HepG2 (cell line): ENCODE data around the gene CSNK1E. TPM values are rescaled to one million over a fixed set of nuclear protein-coding genes. Genes with fewer than 3 reads are reported as not detected.

ENCODE experiments used
- BRD4 ChIP-seq: sonication (generic); formaldehyde crosslinking; IDR thresholded peaks from 2 replicates; pipeline ENCODE4 v1.4.0; 2020; ENCODE audit warnings: missing genetic modification reagents
- CREM ChIP-seq, 2 experiments: sonication (generic) in 1 of 2; formaldehyde crosslinking in 1 of 2; IDR thresholded peaks; 2 replicates each; pipeline versions ENCODE4 v1.4.0 to v1.6.1; 2016 to 2020; ENCODE audit warnings: antibody characterized with exemption in 1 of 2, mild to moderate bottlenecking in 1 of 2, missing genetic modification reagents in 1 of 2
- GABPB1 ChIP-seq: IDR thresholded peaks from 2 replicates; pipeline ENCODE4 v1.6.1; 2016; ENCODE audit warnings: mild to moderate bottlenecking, missing genetic modification reagents, moderate library complexity, missing compliant biosample characterization
- HOXA9 ChIP-seq: sonication (generic); formaldehyde crosslinking; IDR thresholded peaks from 2 replicates; pipeline ENCODE4 v1.8.1; 2022; ENCODE audit warnings: missing genetic modification reagents, mild to moderate bottlenecking, moderate library complexity, borderline replicate concordance
- KDM3A ChIP-seq: IDR thresholded peaks from 2 replicates; pipeline ENCODE4 v1.6.1; 2018; ENCODE audit warnings: low read depth, missing compliant biosample characterization
- KLF12 ChIP-seq: sonication (generic); formaldehyde crosslinking; IDR thresholded peaks from 2 replicates; pipeline ENCODE4 v1.4.0; 2020; ENCODE audit warnings: missing genetic modification reagents, borderline replicate concordance
- MAF1 ChIP-seq: sonication (generic); formaldehyde crosslinking; IDR thresholded peaks from 2 replicates; pipeline ENCODE4 v1.5.0; 2020; ENCODE audit warnings: missing genetic modification reagents, borderline replicate concordance
- NR2C2 ChIP-seq: sonication (generic); formaldehyde crosslinking; IDR thresholded peaks from 2 replicates; pipeline ENCODE4 v1.4.0; 2020; ENCODE audit warnings: missing genetic modification reagents, mild to moderate bottlenecking, moderate library complexity, borderline replicate concordance
- NR2F1 ChIP-seq, 2 experiments: fragments of 450-650 bp in 1 of 2; formaldehyde crosslinking in 1 of 2; IDR thresholded peaks; 2 replicates each; pipeline versions ENCODE4 v1.5.0 to v1.6.1; 2016 to 2020; ENCODE audit warnings: mild to moderate bottlenecking in 1 of 2, missing compliant biosample characterization in 1 of 2, missing genetic modification reagents in 1 of 2, moderate library complexity in 1 of 2
- PRMT3 ChIP-seq: sonication (generic); formaldehyde crosslinking; IDR thresholded peaks from 2 replicates; pipeline ENCODE4 v1.8.1; 2022; ENCODE audit warnings: low read depth, mild to moderate bottlenecking, moderate library complexity, missing genetic modification reagents, borderline replicate concordance
- RBM22 ChIP-seq: fragments of 200-400 bp; formaldehyde crosslinking; optimal IDR thresholded peaks from 2 replicates; pipeline ENCODE3; 2017; ENCODE audit warnings: mild to moderate bottlenecking, low read length, moderate library complexity
- RNF2 ChIP-seq: fragments of 450-650 bp; conservative IDR thresholded peaks from 2 replicates; pipeline ENCODE4 v1.6.1; 2016; ENCODE audit warnings: low read depth
- SAFB2 ChIP-seq: sonication (generic); formaldehyde crosslinking; IDR thresholded peaks from 2 replicates; pipeline ENCODE4 v1.5.1; 2020; ENCODE audit warnings: missing genetic modification reagents, low read depth, mild to moderate bottlenecking, borderline replicate concordance
- SATB2 ChIP-seq: sonication (generic); formaldehyde crosslinking; IDR thresholded peaks from 2 replicates; pipeline ENCODE4 v1.5.0; 2020; ENCODE audit warnings: missing genetic modification reagents
- SRSF9 ChIP-seq: fragments of 200-400 bp; formaldehyde crosslinking; IDR thresholded peaks from 2 replicates; pipeline ENCODE4 v1.6.1; 2018; ENCODE audit warnings: borderline replicate concordance, mild to moderate bottlenecking, low read depth, low read length; ENCODE audit not compliant: insufficient read depth, poor library complexity, severe bottlenecking
- TEAD3 ChIP-seq: optimal IDR thresholded peaks from 2 replicates; pipeline ENCODE3; 2016; ENCODE audit warnings: borderline replicate concordance
- ZBTB21 ChIP-seq: sonication (generic); formaldehyde crosslinking; IDR thresholded peaks from 2 replicates; pipeline ENCODE4 v1.4.0; 2020; ENCODE audit warnings: missing genetic modification reagents
- ZNF430 ChIP-seq: sonication (generic); formaldehyde crosslinking; IDR thresholded peaks from 2 replicates; pipeline ENCODE4 v1.9.0; 2021; ENCODE audit warnings: mild to moderate bottlenecking, missing genetic modification reagents
- ZNF552 ChIP-seq: sonication (generic); formaldehyde crosslinking; IDR thresholded peaks from 2 replicates; pipeline ENCODE4 v1.9.0; 2022; ENCODE audit warnings: missing genetic modification reagents, mild to moderate bottlenecking, borderline replicate concordance
- ZNF878 ChIP-seq: sonication (generic); formaldehyde crosslinking; IDR thresholded peaks from 2 replicates; pipeline ENCODE4 v1.8.1; 2023; ENCODE audit warnings: mild to moderate bottlenecking, missing genetic modification reagents, moderate library complexity
- ZSCAN22 ChIP-seq: sonication (generic); formaldehyde crosslinking; IDR thresholded peaks from 2 replicates; pipeline ENCODE4 v1.4.0; 2020; ENCODE audit warnings: mild to moderate bottlenecking, missing genetic modification reagents
- polyA plus RNA-seq, 8 experiments: library from polyadenylated mRNA; depleted of rRNA in 3 of 8; stranded (reverse) in 7 of 8; unstranded in 1 of 8; fragments of >200 nt; fragmentation: Illumina TruSeq in 4 of 8; extraction: Trizol in 4 of 8; gene quantifications; 2 replicates each; pipeline versions ENCODE4 v1.2.1 to v1.2.3, GENCODE V29; 2011 to 2016; ENCODE audit warnings: low read depth in 4 of 8, missing spikeins in 1 of 8, mixed read lengths in 1 of 8; ENCODE audit not compliant: insufficient read depth in 1 of 8
- total RNA-seq, 5 experiments: library from RNA; depleted of rRNA; stranded (reverse); fragments of >200 nt; fragmentation: Illumina TruSeq; extraction: Trizol; gene quantifications; 2 replicates each; pipeline ENCODE4 v1.2.3, GENCODE V29; 2016; ENCODE audit warnings: low read depth in 1 of 5
- TF ChIP-seq, protein P1 (sequence below): sonication (generic); formaldehyde crosslinking; IDR thresholded peaks from 2 replicates; pipeline ENCODE4 v1.4.0; 2020; ENCODE audit warnings: missing genetic modification reagents
- TF ChIP-seq, protein P2 (sequence below): sonication (generic); formaldehyde crosslinking; IDR thresholded peaks from 2 replicates; pipeline ENCODE4 v1.4.0; 2020; ENCODE audit warnings: mild to moderate bottlenecking, missing genetic modification reagents
- TF ChIP-seq, protein P3 (sequence below): sonication (generic); formaldehyde crosslinking; IDR thresholded peaks from 2 replicates; pipeline ENCODE4 v1.8.0; 2022; ENCODE audit warnings: mild to moderate bottlenecking, missing genetic modification reagents, borderline replicate concordance
- TF ChIP-seq, protein P4 (sequence below): IDR thresholded peaks from 2 replicates; pipeline ENCODE4 v1.6.1; 2016; ENCODE audit warnings: low read depth
- TF ChIP-seq, protein P5 (sequence below): sonication (generic); formaldehyde crosslinking; IDR thresholded peaks from 2 replicates; pipeline ENCODE4 v1.4.0; 2020; ENCODE audit warnings: mild to moderate bottlenecking, low read depth, missing genetic modification reagents

CSNK1E gene
- total and polyA plus RNA-seq, 2 of the 13 experiments (the other 11 are each of a cell fraction or from before 2014, with no cell fraction given), result 34.7 to 129 TPM

DNA sequence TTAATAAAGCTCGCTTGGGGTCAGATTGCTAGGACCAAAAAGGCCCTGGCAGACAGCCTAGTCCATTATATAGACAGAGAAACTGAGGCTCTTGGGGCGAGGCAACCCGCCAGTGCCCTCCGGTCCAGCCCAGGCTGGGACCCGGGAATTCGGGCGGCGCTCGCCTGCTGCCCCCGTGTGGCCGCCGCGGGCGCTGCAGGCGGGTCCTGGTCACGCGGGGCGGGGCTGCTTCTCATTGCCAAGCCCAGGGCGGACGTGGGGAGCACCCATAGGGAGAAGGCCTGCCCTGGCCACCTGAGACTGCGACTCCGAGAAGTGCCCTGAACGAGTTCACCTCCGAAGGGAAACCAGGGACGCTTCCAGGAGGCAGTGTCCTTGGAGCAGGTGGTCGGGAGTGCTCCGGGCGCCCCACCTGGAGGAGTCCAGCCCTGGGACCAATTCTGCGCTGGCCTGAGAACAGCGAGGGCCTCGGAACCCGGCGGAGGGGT, 36.0 kb upstream of the CSNK1E start (continued):
- TF ChIP-seq KLF12 (CRISPR knock-in tag) (no peak), ZNF878 (CRISPR knock-in tag) (no peak), SAFB2 (CRISPR knock-in tag) (no peak), PRMT3 (CRISPR knock-in tag) (no peak), SRSF9 (no peak), NR2F1 (CRISPR knock-in tag; IDR thresholded peaks at IDR 0.05) (no peak), ZBTB21 (CRISPR knock-in tag) (no peak), BRD4 (CRISPR knock-in tag) (no peak), HOXA9 (CRISPR knock-in tag) (no peak), GABPB1 (CRISPR knock-in tag) (peak; percentile 61; the same call in 1 of the 2 replicates), RNF2 (no peak), SATB2 (CRISPR knock-in tag) (no peak), KDM3A (peak; percentile 71; the same call in 1 of the 2 replicates), RBM22 (no peak), ZSCAN22 (no peak), MAF1 (CRISPR knock-in tag) (no peak), CREM (IDR thresholded peaks at IDR 0.05) (no peak), CREM (CRISPR knock-in tag; IDR thresholded peaks at IDR 0.05) (no peak), ZNF552 (CRISPR knock-in tag) (no peak), NR2C2 (no peak), ZNF430 (CRISPR knock-in tag) (no peak), TEAD3 (CRISPR knock-in tag) (no peak)
- TF ChIP-seq, protein P1, sequence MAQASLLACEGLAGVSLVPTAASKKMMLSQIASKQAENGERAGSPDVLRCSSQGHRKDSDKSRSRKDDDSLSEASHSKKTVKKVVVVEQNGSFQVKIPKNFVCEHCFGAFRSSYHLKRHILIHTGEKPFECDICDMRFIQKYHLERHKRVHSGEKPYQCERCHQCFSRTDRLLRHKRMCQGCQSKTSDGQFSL (CRISPR knock-in tag), result no peak
- TF ChIP-seq, protein P2, sequence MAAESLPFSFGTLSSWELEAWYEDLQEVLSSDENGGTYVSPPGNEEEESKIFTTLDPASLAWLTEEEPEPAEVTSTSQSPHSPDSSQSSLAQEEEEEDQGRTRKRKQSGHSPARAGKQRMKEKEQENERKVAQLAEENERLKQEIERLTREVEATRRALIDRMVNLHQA (CRISPR knock-in tag), result no peak
- TF ChIP-seq, protein P3, sequence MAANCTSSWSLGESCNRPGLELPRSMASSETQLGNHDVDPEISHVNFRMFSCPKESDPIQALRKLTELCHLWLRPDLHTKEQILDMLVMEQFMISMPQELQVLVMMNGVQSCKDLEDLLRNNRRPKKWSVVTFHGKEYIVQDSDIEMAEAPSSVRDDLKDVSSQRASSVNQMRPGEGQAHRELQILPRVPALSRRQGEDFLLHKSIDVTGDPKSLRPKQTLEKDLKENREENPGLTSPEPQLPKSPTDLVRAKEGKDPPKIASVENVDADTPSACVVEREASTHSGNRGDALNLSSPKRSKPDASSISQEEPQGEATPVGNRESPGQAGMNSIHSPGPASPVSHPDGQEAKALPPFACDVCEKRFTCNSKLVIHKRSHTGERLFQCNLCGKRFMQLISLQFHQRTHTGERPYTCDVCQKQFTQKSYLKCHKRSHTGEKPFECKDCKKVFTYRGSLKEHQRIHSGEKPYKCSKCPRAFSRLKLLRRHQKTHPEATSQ (CRISPR knock-in tag), result no peak
- TF ChIP-seq, protein P4, sequence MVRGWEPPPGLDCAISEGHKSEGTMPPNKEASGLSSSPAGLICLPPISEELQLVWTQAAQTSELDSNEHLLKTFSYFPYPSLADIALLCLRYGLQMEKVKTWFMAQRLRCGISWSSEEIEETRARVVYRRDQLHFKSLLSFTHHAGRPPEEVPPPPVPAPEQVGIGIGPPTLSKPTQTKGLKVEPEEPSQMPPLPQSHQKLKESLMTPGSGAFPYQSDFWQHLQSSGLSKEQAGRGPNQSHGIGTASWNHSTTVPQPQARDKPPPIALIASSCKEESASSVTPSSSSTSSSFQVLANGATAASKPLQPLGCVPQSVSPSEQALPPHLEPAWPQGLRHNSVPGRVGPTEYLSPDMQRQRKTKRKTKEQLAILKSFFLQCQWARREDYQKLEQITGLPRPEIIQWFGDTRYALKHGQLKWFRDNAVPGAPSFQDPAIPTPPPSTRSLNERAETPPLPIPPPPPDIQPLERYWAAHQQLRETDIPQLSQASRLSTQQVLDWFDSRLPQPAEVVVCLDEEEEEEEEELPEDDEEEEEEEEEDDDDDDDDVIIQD (CRISPR knock-in tag), result no peak
- TF ChIP-seq, protein P5, sequence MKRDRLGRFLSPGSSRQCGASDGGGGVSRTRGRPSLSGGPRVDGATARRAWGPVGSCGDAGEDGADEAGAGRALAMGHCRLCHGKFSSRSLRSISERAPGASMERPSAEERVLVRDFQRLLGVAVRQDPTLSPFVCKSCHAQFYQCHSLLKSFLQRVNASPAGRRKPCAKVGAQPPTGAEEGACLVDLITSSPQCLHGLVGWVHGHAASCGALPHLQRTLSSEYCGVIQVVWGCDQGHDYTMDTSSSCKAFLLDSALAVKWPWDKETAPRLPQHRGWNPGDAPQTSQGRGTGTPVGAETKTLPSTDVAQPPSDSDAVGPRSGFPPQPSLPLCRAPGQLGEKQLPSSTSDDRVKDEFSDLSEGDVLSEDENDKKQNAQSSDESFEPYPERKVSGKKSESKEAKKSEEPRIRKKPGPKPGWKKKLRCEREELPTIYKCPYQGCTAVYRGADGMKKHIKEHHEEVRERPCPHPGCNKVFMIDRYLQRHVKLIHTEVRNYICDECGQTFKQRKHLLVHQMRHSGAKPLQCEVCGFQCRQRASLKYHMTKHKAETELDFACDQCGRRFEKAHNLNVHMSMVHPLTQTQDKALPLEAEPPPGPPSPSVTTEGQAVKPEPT (CRISPR knock-in tag), result no peak
